HepG2 (cell line): ENCODE data around the gene HNRNPC. TPM values are rescaled to one million over a fixed set of nuclear protein-coding genes. Genes with fewer than 3 reads are reported as not detected.

Experiments used
- ATAC-seq: fragments of 200-7000 bp; cut with Tn5 transposase; 3 replicates; pipeline ENCODE4 v1.9.1; 2020; ENCODE audit warnings: mild to moderate bottlenecking, moderate library complexity
- BruUV-seq: library from RNA; stranded (reverse); fragments of 400-500 nt; replicated peaks from 2 replicates; lab custom pipeline; 2021; lab: Mats Ljungman, UMichigan
- CTCF ChIA-PET: fragments of 300-600 bp; formaldehyde crosslinking; extraction: SDS; loops from one replicate; lab custom pipeline; 2021; ENCODE audit warnings: low total read pairs, inconsistent platforms, low intra/inter-chr PET ratio; lab: Yijun Ruan, JAX
- POLR2A ChIA-PET: fragments of 350-600 bp; sonication (Branson Sonifier 250); formaldehyde crosslinking; loops from one replicate; lab custom pipeline; 2020; ENCODE audit warnings: antibody characterized with exemption, inconsistent platforms; lab: Yijun Ruan, JAX
- DNase-seq: peaks from one replicate; pipeline ENCODE4 v3.0.0-alpha.2; 2015; ENCODE audit warnings: low spot score
- FAIRE-seq: peaks from 3 replicates; lab custom pipeline; 2011; peaks lifted over from hg19 to GRCh38; lab: Jason Lieb, UNC
- H2AFZ ChIP-seq: one replicate; pipeline ENCODE4 v1.6.1; 2011; ENCODE audit warnings: low read length, inconsistent platforms
- H3K27ac ChIP-seq: fragments of 300-600 bp; 3 replicates; pipeline ENCODE4 v1.8.0; 2011; ENCODE audit warnings: mixed run types, mild to moderate bottlenecking, mixed read lengths, low read length, inconsistent platforms; ENCODE audit not compliant: insufficient read depth; ENCODE audit errors: extremely low read length
- H3K27me3 ChIP-seq, 2 experiments: fragments of 200-600 bp in 1 of 2; 2 replicates in 1 of 2; 3 replicates in 1 of 2; pipeline versions ENCODE4 v1.6.0 to v1.8.0; 2011; ENCODE audit warnings: low read length in 2 of 2, mild to moderate bottlenecking in 2 of 2, moderate library complexity in 2 of 2, inconsistent platforms in 1 of 2; ENCODE audit not compliant: insufficient read depth in 2 of 2, control insufficient read depth in 1 of 2
- H3K36me3 ChIP-seq, 2 experiments: fragments of 200-600 bp in 1 of 2; replicated peaks in 1 of 2; 2 replicates in 1 of 2; 3 replicates in 1 of 2; pipeline versions ENCODE4 v1.5.1 to v1.8.0; 2011; ENCODE audit warnings: low read length in 2 of 2, inconsistent platforms in 1 of 2; ENCODE audit not compliant: insufficient read depth in 2 of 2, control insufficient read depth in 1 of 2
- H3K4me1 ChIP-seq: 2 replicates; pipeline ENCODE4 v1.5.1; 2012; ENCODE audit warnings: low read length, inconsistent platforms; ENCODE audit not compliant: insufficient read depth
- H3K4me2 ChIP-seq: 2 replicates; pipeline ENCODE4 v1.6.0; 2011; ENCODE audit warnings: low read depth, low read length, inconsistent platforms
- H3K4me3 ChIP-seq, 3 experiments: fragments of 200-600 bp in 1 of 3; sonication (generic), shearing (Covaris generic) in 1 of 3; replicated peaks in 1 of 3; 2 replicates each; pipeline ENCODE4 v1.5.1; 2011 to 2016; ENCODE audit warnings: low read length in 3 of 3, inconsistent platforms in 2 of 3, low read depth in 2 of 3, mild to moderate bottlenecking in 2 of 3, control low read depth in 1 of 3, mixed read lengths in 1 of 3; ENCODE audit not compliant: insufficient read depth in 1 of 3
- H3K79me2 ChIP-seq: one replicate; pipeline ENCODE4 v1.6.1; 2011; ENCODE audit warnings: low read length, inconsistent platforms; ENCODE audit not compliant: insufficient read depth
- H3K9ac ChIP-seq: 2 replicates; pipeline ENCODE4 v1.6.0; 2011; ENCODE audit warnings: mild to moderate bottlenecking, low read depth, low read length, inconsistent platforms; ENCODE audit not compliant: insufficient read depth
- H3K9me3 ChIP-seq: 2 replicates; pipeline ENCODE4 v1.5.1; 2012; ENCODE audit warnings: mild to moderate bottlenecking, low read length
- H4K20me1 ChIP-seq: 2 replicates; pipeline ENCODE4 v1.6.0; 2011; ENCODE audit warnings: inconsistent platforms, mild to moderate bottlenecking, low read length, moderate library complexity; ENCODE audit not compliant: insufficient read depth
- AGO2 ChIP-seq: fragments of 200-400 bp; formaldehyde crosslinking; optimal IDR thresholded peaks from 2 replicates; pipeline ENCODE3; 2017; ENCODE audit warnings: mild to moderate bottlenecking, low read depth, low read length, moderate library complexity
- HMGA1 ChIP-seq: sonication (generic); formaldehyde crosslinking; conservative IDR thresholded peaks from 2 replicates; pipeline ENCODE4 v1.4.0; 2020; ENCODE audit warnings: missing genetic modification reagents
- IRX3 ChIP-seq: sonication (generic); formaldehyde crosslinking; IDR thresholded peaks from 2 replicates; pipeline ENCODE4 v1.8.1; 2023; ENCODE audit warnings: mild to moderate bottlenecking, low read depth, missing genetic modification reagents, borderline replicate concordance
- KLF11 ChIP-seq: IDR thresholded peaks from 2 replicates; pipeline ENCODE4 v1.6.1; 2016; ENCODE audit warnings: missing compliant biosample characterization
- MTERF4 ChIP-seq: sonication (generic); formaldehyde crosslinking; IDR thresholded peaks from 2 replicates; pipeline ENCODE4 v1.8.0; 2023; ENCODE audit warnings: mild to moderate bottlenecking, missing genetic modification reagents
- MYC ChIP-seq: sonication (generic); formaldehyde crosslinking; IDR thresholded peaks from 2 replicates; pipeline ENCODE4 v1.9.0; 2021; ENCODE audit warnings: missing genetic modification reagents, borderline replicate concordance
- NFE2L1 ChIP-seq: sonication (generic); formaldehyde crosslinking; IDR thresholded peaks from 2 replicates; pipeline ENCODE4 v1.4.0; 2020; ENCODE audit warnings: missing genetic modification reagents, mild to moderate bottlenecking, borderline replicate concordance
- NR2F6 ChIP-seq, 2 experiments: IDR thresholded peaks; 2 replicates each; pipeline ENCODE4 v1.6.1; 2016; ENCODE audit warnings: antibody characterized with exemption in 1 of 2, mild to moderate bottlenecking in 1 of 2
- POGZ ChIP-seq: sonication (generic); formaldehyde crosslinking; IDR thresholded peaks from 2 replicates; pipeline ENCODE4 v1.4.0; 2020; ENCODE audit warnings: mild to moderate bottlenecking, missing genetic modification reagents
- RBM22 ChIP-seq: fragments of 200-400 bp; formaldehyde crosslinking; optimal IDR thresholded peaks from 2 replicates; pipeline ENCODE3; 2017; ENCODE audit warnings: mild to moderate bottlenecking, low read length, moderate library complexity
- REST ChIP-seq, 2 experiments: IDR thresholded peaks; 2 replicates each; pipeline ENCODE4 v1.6.1; 2011 to 2012; ENCODE audit warnings: low read length in 2 of 2, borderline replicate concordance in 1 of 2, low read depth in 1 of 2, mild to moderate bottlenecking in 1 of 2, moderate library complexity in 1 of 2
- SMAD9 ChIP-seq: sonication (generic); formaldehyde crosslinking; IDR thresholded peaks from 2 replicates; pipeline ENCODE4 v1.5.1; 2020; ENCODE audit warnings: mild to moderate bottlenecking, missing genetic modification reagents
- SMC3 ChIP-seq: IDR thresholded peaks from 2 replicates; pipeline ENCODE4 v1.6.1; 2011; ENCODE audit warnings: low read length, improper control_type of control experiment
- TOE1 ChIP-seq: sonication (generic); formaldehyde crosslinking; IDR thresholded peaks from 2 replicates; pipeline ENCODE4 v1.4.0; 2020; ENCODE audit warnings: mild to moderate bottlenecking, missing genetic modification reagents
- XRCC5 ChIP-seq: fragments of 200-400 bp; formaldehyde crosslinking; optimal IDR thresholded peaks from 2 replicates; pipeline ENCODE3; 2017; ENCODE audit warnings: mild to moderate bottlenecking, low read length
- ZC3H13 ChIP-seq: sonication (generic); formaldehyde crosslinking; IDR thresholded peaks from 2 replicates; pipeline ENCODE4 v1.8.1; 2023; ENCODE audit warnings: mild to moderate bottlenecking, missing genetic modification reagents, moderate library complexity
- ZMYM2 ChIP-seq: sonication (generic); formaldehyde crosslinking; IDR thresholded peaks from 2 replicates; pipeline ENCODE4 v1.8.0; 2022; ENCODE audit warnings: mild to moderate bottlenecking, missing genetic modification reagents
- ZNF136 ChIP-seq: sonication (generic); formaldehyde crosslinking; IDR thresholded peaks from 2 replicates; pipeline ENCODE4 v1.8.1; 2022; ENCODE audit warnings: low read depth, mild to moderate bottlenecking, moderate library complexity, missing genetic modification reagents
- ZNF446 ChIP-seq: sonication (generic); formaldehyde crosslinking; IDR thresholded peaks from 2 replicates; pipeline ENCODE4 v1.5.0; 2020; ENCODE audit warnings: mild to moderate bottlenecking, missing genetic modification reagents
- ZNF780A ChIP-seq: sonication (generic); formaldehyde crosslinking; IDR thresholded peaks from 2 replicates; pipeline ENCODE4 v1.8.0; 2022; ENCODE audit warnings: mild to moderate bottlenecking, missing genetic modification reagents, moderate library complexity
- WGBS: methylation state at CpG from one replicate; pipeline ENCODE4 v1.1.6; 2017; ENCODE audit warnings: low lambda C conversion rate; 5-methylcytosine and 5-hydroxymethylcytosine counted together
- in situ Hi-C: cut with HindIII; loops from 2 replicates; pipeline ENCODE4 v1.10.0; 2017; ENCODE audit warnings: low pct_unique_long_range_greater_than_20kb; ENCODE audit not compliant: extremely low pct_ligation_motif_present
- intact Hi-C: fragments of 100-400 bp; cut with micrococcal nuclease; formaldehyde crosslinking; loops from one replicate; pipeline ENCODE4 v1.10.0; 2022; ENCODE audit not compliant: unreplicated experiment
- polyA plus RNA-seq, 8 experiments: library from polyadenylated mRNA; depleted of rRNA in 3 of 8; stranded (reverse) in 7 of 8; unstranded in 1 of 8; fragments of >200 nt; fragmentation: Illumina TruSeq in 4 of 8; extraction: Trizol in 4 of 8; gene quantifications; 2 replicates each; pipeline versions ENCODE4 v1.2.1 to v1.2.3, GENCODE V29; 2011 to 2016; ENCODE audit warnings: low read depth in 4 of 8, missing spikeins in 1 of 8, mixed read lengths in 1 of 8; ENCODE audit not compliant: insufficient read depth in 1 of 8
- total RNA-seq, 5 experiments: library from RNA; depleted of rRNA; stranded (reverse); fragments of >200 nt; fragmentation: Illumina TruSeq; extraction: Trizol; gene quantifications; 2 replicates each; pipeline ENCODE4 v1.2.3, GENCODE V29; 2016; ENCODE audit warnings: low read depth in 1 of 5
- TF ChIP-seq, protein P1 (sequence below): sonication (generic); formaldehyde crosslinking; IDR thresholded peaks from 2 replicates; pipeline ENCODE4 v1.8.0; 2022; ENCODE audit warnings: mild to moderate bottlenecking, missing genetic modification reagents

HNRNPC gene
- total and polyA plus RNA-seq, 2 of the 13 experiments (the other 11 are each of a cell fraction or from before 2014, with no cell fraction given): 628 to 1,099 TPM

GRCh38 chr14:21226467-21226866 is 42.8 kb downstream of the HNRNPC start:
- Histone ChIP-seq H3K27ac (no peak overlapping the region), H3K36me3 (peaks cover 38 to 99% of the 10 kb centered on the region in 2 experiments), H3K9me3 (no peaks in the 10 kb centered on the region), H3K4me2 (no peak overlapping the region), H4K20me1 (peaks cover 97% of the 10 kb centered on the region), H3K27me3 (no peaks in the 10 kb centered on the region), H2AFZ (no peak overlapping the region), H3K9ac (no peak overlapping the region), H3K79me2 (peaks cover 93% of the 10 kb centered on the region), H3K4me1 (peaks cover 11% of the 10 kb centered on the region; the same call in 1 of the 2 replicates), H3K4me3 (no peak overlapping the region)
- in situ Hi-C loops (no loop called here), intact Hi-C loops (no loop called here)
- 93% methylated on average over 8 of the region's 8 CpGs for WGBS
- POLR2A ChIA-PET: interaction anchor here (1.0 kb wide), 1 partner anchor 39 kb away, joined by 3 read pairs; no protein-coding TSS in a partner anchor
- ATAC-seq (no peak), DNase-seq (no peak), FAIRE-seq (no peak)
- BruUV-seq: no TSS peak
- CTCF ChIA-PET: no interaction called here
- TF ChIP-seq ZNF780A (0 out of 2 replicates have a peak, but pooled peaks have one; percentile 40), HMGA1 (CRISPR knock-in tag) (no peak), MYC (CRISPR knock-in tag) (no peak), ZNF136 (CRISPR knock-in tag) (no peak), ZC3H13 (no peak), IRX3 (no peak), ZMYM2 (CRISPR knock-in tag) (no peak), TOE1 (CRISPR knock-in tag) (no peak), XRCC5 (no peak), REST (IDR thresholded peaks at IDR 0.05; ENCODE audit: borderline replicate concordance in 1 of 2, low read depth in 1 of 2, low read length in 2 of 2) (no peak), AGO2 (peak; percentile 35), NFE2L1 (CRISPR knock-in tag) (no peak), MTERF4 (CRISPR knock-in tag) (no peak), POGZ (peak; percentile 16; the same call in 1 of the 2 replicates), RBM22 (peak; percentile 92), KLF11 (CRISPR knock-in tag) (no peak), NR2F6 (IDR thresholded peaks at IDR 0.05) (peak; percentile 77), NR2F6 (CRISPR knock-in tag; IDR thresholded peaks at IDR 0.05) (peak; percentile 38; the same call in 1 of the 2 replicates), SMAD9 (CRISPR knock-in tag) (no peak), ZNF446 (no peak), SMC3 (no peak)
- TF ChIP-seq, protein P1, sequence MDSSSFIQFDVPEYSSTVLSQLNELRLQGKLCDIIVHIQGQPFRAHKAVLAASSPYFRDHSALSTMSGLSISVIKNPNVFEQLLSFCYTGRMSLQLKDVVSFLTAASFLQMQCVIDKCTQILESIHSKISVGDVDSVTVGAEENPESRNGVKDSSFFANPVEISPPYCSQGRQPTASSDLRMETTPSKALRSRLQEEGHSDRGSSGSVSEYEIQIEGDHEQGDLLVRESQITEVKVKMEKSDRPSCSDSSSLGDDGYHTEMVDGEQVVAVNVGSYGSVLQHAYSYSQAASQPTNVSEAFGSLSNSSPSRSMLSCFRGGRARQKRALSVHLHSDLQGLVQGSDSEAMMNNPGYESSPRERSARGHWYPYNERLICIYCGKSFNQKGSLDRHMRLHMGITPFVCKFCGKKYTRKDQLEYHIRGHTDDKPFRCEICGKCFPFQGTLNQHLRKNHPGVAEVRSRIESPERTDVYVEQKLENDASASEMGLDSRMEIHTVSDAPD: no peak
